IMR-90 (cell line): ENCODE data around the gene PDZD2. TPM values are rescaled to one million over a fixed set of nuclear protein-coding genes. Genes with fewer than 3 reads are reported as not detected.

Source experiments
- ATAC-seq: fragments of 200-7000 bp; cut with Tn5 transposase; 2 replicates; pipeline ENCODE4 v1.9.1; 2020; ENCODE audit warnings: low read depth, mild to moderate bottlenecking, moderate library complexity
- BruUV-seq: library from RNA; stranded (reverse); fragments of 400-500 nt; replicated peaks from 2 replicates; lab custom pipeline; 2021; lab: Mats Ljungman, UMichigan
- CTCF ChIA-PET: fragments of 300-600 bp; formaldehyde crosslinking; extraction: SDS; loops from one replicate; lab custom pipeline; 2021; ENCODE audit warnings: antibody characterized with exemption; lab: Yijun Ruan, JAX
- POLR2A ChIA-PET: fragments of 300-600 bp; sonication (Branson Sonifier 250); formaldehyde crosslinking; loops from one replicate; lab custom pipeline; 2022; ENCODE audit warnings: antibody characterized with exemption; ENCODE audit not compliant: unreplicated experiment; lab: Charles Lee
- DNase-seq: peaks from one replicate; pipeline ENCODE4 v3.0.0; 2013
- H2AFZ ChIP-seq: replicated peaks from 2 replicates; pipeline ENCODE3; 2013; ENCODE audit warnings: low read length, mild to moderate bottlenecking; ENCODE audit not compliant: poor library complexity
- H2AK5ac ChIP-seq: 2 replicates; pipeline ENCODE4 v1.6.1; 2013; ENCODE audit warnings: low read depth, low read length, inconsistent platforms
- H2AK9ac ChIP-seq: replicated peaks from 2 replicates; pipeline ENCODE3; 2013; ENCODE audit warnings: mild to moderate bottlenecking, low read depth, low read length, moderate library complexity; ENCODE audit not compliant: poor library complexity
- H2BK120ac ChIP-seq: 2 replicates; pipeline ENCODE4 v1.6.1; 2013; ENCODE audit warnings: low read depth, low read length, inconsistent platforms
- H2BK15ac ChIP-seq: 3 replicates; pipeline ENCODE4 v1.6.1; 2013; ENCODE audit warnings: low read depth, low read length, inconsistent platforms
- H2BK20ac ChIP-seq: 2 replicates; pipeline ENCODE4 v1.6.1; 2013; ENCODE audit warnings: low read depth, mild to moderate bottlenecking, inconsistent platforms, low read length, moderate library complexity
- H2BK5ac ChIP-seq: 2 replicates; pipeline ENCODE4 v1.6.1; 2013; ENCODE audit warnings: mild to moderate bottlenecking, low read depth, low read length, inconsistent platforms; ENCODE audit not compliant: poor library complexity, severe bottlenecking
- H3K14ac ChIP-seq: replicated peaks from 2 replicates; pipeline ENCODE4 v1.6.1; 2013; ENCODE audit warnings: low read depth, low read length, inconsistent platforms
- H3K18ac ChIP-seq: 2 replicates; pipeline ENCODE4 v1.6.1; 2013; ENCODE audit warnings: low read depth, low read length, control low read depth
- H3K23ac ChIP-seq: 2 replicates; pipeline ENCODE4 v1.6.1; 2013; ENCODE audit warnings: low read depth, low read length, inconsistent platforms
- H3K27ac ChIP-seq: 2 replicates; pipeline ENCODE4 v1.5.1; 2013; ENCODE audit warnings: mild to moderate bottlenecking, control low read depth, low read length; ENCODE audit not compliant: insufficient read depth
- H3K27me3 ChIP-seq: 2 replicates; pipeline ENCODE4 v1.6.1; 2013; ENCODE audit warnings: low read length; ENCODE audit not compliant: control insufficient read depth, insufficient read depth
- H3K36me3 ChIP-seq: 2 replicates; pipeline ENCODE4 v1.6.1; 2013; ENCODE audit warnings: low read length, mixed read lengths; ENCODE audit not compliant: control insufficient read depth, insufficient read depth
- H3K4ac ChIP-seq: 2 replicates; pipeline ENCODE4 v1.6.1; 2013; ENCODE audit warnings: low read depth, low read length, inconsistent platforms
- H3K4me1 ChIP-seq: 2 replicates; pipeline ENCODE4 v1.6.1; 2013; ENCODE audit warnings: low read length, mixed read lengths; ENCODE audit not compliant: control insufficient read depth, insufficient read depth
- H3K4me2 ChIP-seq: 2 replicates; pipeline ENCODE4 v1.6.1; 2013; ENCODE audit warnings: low read depth, mild to moderate bottlenecking, control low read depth, low read length, moderate library complexity
- H3K4me3 ChIP-seq: 2 replicates; pipeline ENCODE4 v1.5.1; 2013; ENCODE audit warnings: low read depth, mild to moderate bottlenecking, control low read depth, low read length, moderate library complexity; ENCODE audit not compliant: insufficient read depth
- H3K56ac ChIP-seq: 2 replicates; pipeline ENCODE4 v1.6.1; 2013; ENCODE audit warnings: low read length, inconsistent platforms; ENCODE audit not compliant: insufficient read depth; ENCODE audit errors: extremely low read depth
- H3K79me1 ChIP-seq, 2 experiments: 2 replicates each; pipeline ENCODE4 v1.6.1; 2013; ENCODE audit warnings: low read length in 2 of 2, inconsistent platforms in 1 of 2, low read depth in 1 of 2
- H3K9ac ChIP-seq: 2 replicates; pipeline ENCODE4 v1.6.1; 2013; ENCODE audit warnings: low read depth, low read length, control low read depth
- H3K9me1 ChIP-seq: 2 replicates; pipeline ENCODE4 v1.6.1; 2013; ENCODE audit warnings: low read length, inconsistent platforms; ENCODE audit not compliant: insufficient read depth
- H3K9me3 ChIP-seq: 2 replicates; pipeline ENCODE4 v1.6.1; 2013; ENCODE audit warnings: low read length; ENCODE audit not compliant: control insufficient read depth, insufficient read depth
- H4K20me1 ChIP-seq: 2 replicates; pipeline ENCODE4 v1.6.1; 2013; ENCODE audit warnings: low read length, inconsistent platforms; ENCODE audit not compliant: insufficient read depth
- H4K5ac ChIP-seq: 2 replicates; pipeline ENCODE4 v1.6.1; 2013; ENCODE audit warnings: mild to moderate bottlenecking, low read depth, low read length, control low read depth
- H4K8ac ChIP-seq, 2 experiments: 2 replicates each; pipeline ENCODE4 v1.6.1; 2013; ENCODE audit warnings: low read depth in 2 of 2, low read length in 2 of 2, control low read depth in 1 of 2, inconsistent platforms in 1 of 2
- H4K91ac ChIP-seq: 2 replicates; pipeline ENCODE4 v1.6.1; 2013; ENCODE audit warnings: low read depth, low read length, inconsistent platforms; ENCODE audit not compliant: insufficient read depth
- BHLHE40 ChIP-seq: fragments of 150-350 bp; IDR thresholded peaks from 2 replicates; pipeline ENCODE4 v1.6.1; 2016; ENCODE audit warnings: mild to moderate bottlenecking, low read depth, low read length
- CEBPB ChIP-seq: IDR thresholded peaks from 2 replicates; pipeline ENCODE4 v1.6.1; 2012; ENCODE audit warnings: low read depth, low read length, improper control_type of control experiment
- CHD1 ChIP-seq: IDR thresholded peaks from 2 replicates; pipeline ENCODE4 v1.6.1; 2012; ENCODE audit warnings: low read depth, low read length, improper control_type of control experiment
- FOS ChIP-seq: fragments of 150-350 bp; IDR thresholded peaks from 2 replicates; pipeline ENCODE4 v1.6.1; 2016; ENCODE audit warnings: low read depth, low read length
- MAFK ChIP-seq: IDR thresholded peaks from 2 replicates; pipeline ENCODE4 v1.6.1; 2012; ENCODE audit warnings: low read depth, low read length, improper control_type of control experiment
- MAZ ChIP-seq: IDR thresholded peaks from 2 replicates; pipeline ENCODE4 v1.6.1; 2012; ENCODE audit warnings: low read depth, mild to moderate bottlenecking, low read length, improper control_type of control experiment, moderate library complexity, borderline replicate concordance
- MXI1 ChIP-seq: IDR thresholded peaks from 2 replicates; pipeline ENCODE4 v1.6.1; 2012; ENCODE audit warnings: low read depth, mild to moderate bottlenecking, low read length, moderate library complexity, borderline replicate concordance
- NFE2L2 ChIP-seq: fragments of 150-350 bp; IDR thresholded peaks from 2 replicates; pipeline ENCODE4 v1.6.1; 2016; ENCODE audit warnings: low read depth, mild to moderate bottlenecking, low read length
- POLR2A ChIP-seq: IDR thresholded peaks from 2 replicates; pipeline ENCODE4 v1.6.1; 2012; ENCODE audit warnings: mild to moderate bottlenecking, low read depth, low read length
- RCOR1 ChIP-seq: IDR thresholded peaks from 2 replicates; pipeline ENCODE4 v1.6.1; 2012; ENCODE audit warnings: mild to moderate bottlenecking, low read length, improper control_type of control experiment; ENCODE audit not compliant: insufficient replicate concordance
- SMC3 ChIP-seq: fragments of 150-350 bp; IDR thresholded peaks from 2 replicates; pipeline ENCODE4 v1.6.1; 2016; ENCODE audit warnings: low read depth, mild to moderate bottlenecking, antibody characterized with exemption, low read length, moderate library complexity
- WGBS, 2 experiments: methylation state at CpG; one replicate each; pipeline versions ENCODE4 v1.1.5 to v1.1.7; 2013; ENCODE audit warnings: missing lambda C conversion rate in 2 of 2; ENCODE audit not compliant: insufficient read length in 1 of 2; ENCODE audit errors: extremely low coverage in 2 of 2; 5-methylcytosine and 5-hydroxymethylcytosine counted together
- dilution Hi-C: fragments of 300-500 bp; cut with HindIII; formaldehyde crosslinking; loops from one replicate; pipeline ENCODE4 v1.14.3; 2018; ENCODE audit warnings: low sequenced_read_pairs; ENCODE audit not compliant: unreplicated experiment
- in situ Hi-C: fragments of 300-500 bp; cut with MboI; formaldehyde crosslinking; loops from 3 replicates; pipeline ENCODE4 v1.14.3; 2019; ENCODE audit warnings: low sequenced_read_pairs, inconsistent platforms, mixed read lengths
- intact Hi-C: fragments of 100-400 bp; cut with micrococcal nuclease; formaldehyde crosslinking; loops from 2 replicates; pipeline ENCODE4 v1.10.0; 2022
- polyA plus RNA-seq, 3 experiments: library from polyadenylated mRNA; depleted of rRNA; stranded (reverse); fragments of >200 nt; gene quantifications; 2 replicates each; pipeline ENCODE4 v1.2.3, GENCODE V29; 2012; ENCODE audit warnings: low replicate concordance in 1 of 3
- total RNA-seq: library from RNA; depleted of rRNA; stranded (reverse); fragments of >200 nt; gene quantifications from 2 replicates; pipeline ENCODE4 v1.2.3, GENCODE V29; 2012
- TF ChIP-seq, protein P1 (sequence below): fragments of 150-350 bp; IDR thresholded peaks from 2 replicates; pipeline ENCODE4 v1.6.1; 2017; ENCODE audit warnings: mild to moderate bottlenecking, antibody characterized with exemption, low read length, low read depth
- TF ChIP-seq, protein P2 (sequence below): fragments of 150-350 bp; IDR thresholded peaks from 2 replicates; pipeline ENCODE4 v1.6.1; 2016; ENCODE audit warnings: low read depth, mild to moderate bottlenecking, low read length, moderate library complexity, borderline replicate concordance

PDZD2 gene
- total and polyA plus RNA-seq, 2 of the 4 experiments (the other 2 are of a cell fraction): under 0.01 to 0.02 TPM

DNA sequence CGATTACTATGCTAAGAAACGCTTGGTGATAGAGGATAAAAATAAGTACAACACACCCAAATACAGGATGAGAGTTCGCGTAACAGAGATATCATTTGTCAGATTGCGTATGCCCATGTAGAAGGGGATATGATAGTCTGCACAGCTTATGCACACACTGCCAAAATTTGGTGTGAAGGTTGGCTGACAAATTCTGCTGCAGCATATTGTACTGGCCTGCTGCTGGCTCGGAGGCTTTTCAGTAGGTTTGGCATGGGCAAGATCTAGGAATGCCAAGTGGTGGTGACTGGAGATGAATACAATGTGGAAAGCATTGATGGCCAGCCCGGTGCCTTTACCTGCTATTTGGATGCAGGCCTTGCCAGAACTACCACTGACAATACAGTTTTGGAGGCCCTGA, 208.4 kb downstream of the PDZD2 start:
- H3K18ac ChIP-seq: no peak overlapping the region
- ATAC-seq (no peak), DNase-seq (no peak)
- peaks cover 19% of the 10 kb centered on the region for H3K27me3 ChIP-seq
- H4K91ac ChIP-seq: no peak overlapping the region
- no peaks in the 10 kb centered on the region for H4K20me1 ChIP-seq
- ChIA-PET CTCF (no interaction called here), POLR2A (no interaction called here)
- H2AK5ac ChIP-seq: no peak overlapping the region
- H2BK120ac ChIP-seq: no peak overlapping the region
- TF ChIP-seq CEBPB: no peak
- no peak for TF ChIP-seq POLR2A
- no peak for TF ChIP-seq RCOR1
- TF ChIP-seq, protein P1, sequence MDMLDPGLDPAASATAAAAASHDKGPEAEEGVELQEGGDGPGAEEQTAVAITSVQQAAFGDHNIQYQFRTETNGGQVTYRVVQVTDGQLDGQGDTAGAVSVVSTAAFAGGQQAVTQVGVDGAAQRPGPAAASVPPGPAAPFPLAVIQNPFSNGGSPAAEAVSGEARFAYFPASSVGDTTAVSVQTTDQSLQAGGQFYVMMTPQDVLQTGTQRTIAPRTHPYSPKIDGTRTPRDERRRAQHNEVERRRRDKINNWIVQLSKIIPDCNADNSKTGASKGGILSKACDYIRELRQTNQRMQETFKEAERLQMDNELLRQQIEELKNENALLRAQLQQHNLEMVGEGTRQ: no peak
- TF ChIP-seq BHLHE40: no peak
- TF ChIP-seq SMC3: no peak
- no peak for TF ChIP-seq MAFK
- TF ChIP-seq MXI1: no peak
- TF ChIP-seq, protein P2, sequence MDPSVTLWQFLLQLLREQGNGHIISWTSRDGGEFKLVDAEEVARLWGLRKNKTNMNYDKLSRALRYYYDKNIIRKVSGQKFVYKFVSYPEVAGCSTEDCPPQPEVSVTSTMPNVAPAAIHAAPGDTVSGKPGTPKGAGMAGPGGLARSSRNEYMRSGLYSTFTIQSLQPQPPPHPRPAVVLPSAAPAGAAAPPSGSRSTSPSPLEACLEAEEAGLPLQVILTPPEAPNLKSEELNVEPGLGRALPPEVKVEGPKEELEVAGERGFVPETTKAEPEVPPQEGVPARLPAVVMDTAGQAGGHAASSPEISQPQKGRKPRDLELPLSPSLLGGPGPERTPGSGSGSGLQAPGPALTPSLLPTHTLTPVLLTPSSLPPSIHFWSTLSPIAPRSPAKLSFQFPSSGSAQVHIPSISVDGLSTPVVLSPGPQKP: no peak
- no peak for TF ChIP-seq NFE2L2
- TF ChIP-seq MAZ: no peak
- no peak for TF ChIP-seq FOS
- TF ChIP-seq CHD1: no peak
- no peak overlapping the region for H3K4ac ChIP-seq
- no peak overlapping the region for H3K27ac ChIP-seq
- dilution Hi-C loops: loop anchor here (25.0 kb wide), 1 partner anchor 215 kb away; no protein-coding TSS in a partner anchor
- H3K23ac ChIP-seq: no peak overlapping the region
- no TSS peak for BruUV-seq
- no peaks in the 10 kb centered on the region for H3K4me1 ChIP-seq
- H2AK9ac ChIP-seq: no peak overlapping the region
- in situ Hi-C loops: no loop called here
- H2BK20ac ChIP-seq: no peak overlapping the region
- WGBS, 2 experiments: 38% methylated on average over 1 of the region's 7 CpGs; no CpG with 5 or more reads in 1 of the 2 experiments
- no peak overlapping the region for H3K14ac ChIP-seq
- no peak overlapping the region for H4K5ac ChIP-seq
- H3K9me1 ChIP-seq: no peaks in the 10 kb centered on the region
- no peak overlapping the region for H3K4me2 ChIP-seq
- H3K4me3 ChIP-seq: no peak overlapping the region
- H4K8ac ChIP-seq: no peak overlapping the region
- intact Hi-C loops: no loop called here
- no peaks in the 10 kb centered on the region for H3K79me1 ChIP-seq
- no peak overlapping the region for H2BK15ac ChIP-seq
- H3K9ac ChIP-seq: no peak overlapping the region
- H3K56ac ChIP-seq: no peak overlapping the region
- H3K36me3 ChIP-seq: no peaks in the 10 kb centered on the region
- no peak overlapping the region for H2AFZ ChIP-seq
- no peak overlapping the region for H2BK5ac ChIP-seq
- no peaks in the 10 kb centered on the region for H3K9me3 ChIP-seq
